ENCODE data around the gene FRMD4A.

FRMD4A gene

GRCh38 chr10:13994932-13995331 lies 335.8 kb downstream of the FRMD4A start:
- DNase-seq (ENCODE audit: low read depth in 1 of 2, low spot score in 1 of 2) = no peak
- Histone ChIP-seq H3K27ac (replicated peaks) (no peak overlapping the region), H3K27me3 (ENCODE audit: insufficient read depth, poor library complexity, severe bottlenecking) (no peaks in the 10 kb centered on the region), H3K4me3 (replicated peaks; ENCODE audit: insufficient read depth, low read length) (no peak overlapping the region)
- no peak for TF ChIP-seq CTCF (IDR thresholded peaks at IDR 0.05; ENCODE audit: insufficient read depth, low read length)
- TF ChIP-seq SPI1 (IDR thresholded peaks at IDR 0.05; ENCODE audit: borderline replicate concordance, low read depth) = no peak
- TF ChIP-seq POLR2AphosphoS5 (IDR thresholded peaks at IDR 0.05; ENCODE audit: low read depth) = no peak
- TF ChIP-seq GABPA (IDR thresholded peaks at IDR 0.05; ENCODE audit: low read depth) = no peak
- TF ChIP-seq REST (IDR thresholded peaks at IDR 0.05; ENCODE audit: insufficient replicate concordance, low read depth) = no peak

- TF ChIP-seq CTCF (IDR thresholded peaks at IDR 0.05; ENCODE audit: insufficient read depth, low read length) = no peak
- TF ChIP-seq SPI1 (IDR thresholded peaks at IDR 0.05; ENCODE audit: borderline replicate concordance, low read depth) = no peak
- TF ChIP-seq GABPA (IDR thresholded peaks at IDR 0.05; ENCODE audit: low read depth) = no peak
- TF ChIP-seq POLR2AphosphoS5 (IDR thresholded peaks at IDR 0.05; ENCODE audit: low read depth) = no peak
- no peak for TF ChIP-seq REST (IDR thresholded peaks at IDR 0.05; ENCODE audit: insufficient replicate concordance, low read depth)
- Histone ChIP-seq H3K27me3 (ENCODE audit: insufficient read depth, poor library complexity, severe bottlenecking) (no peaks in the 10 kb centered on the region), H3K4me3 (replicated peaks; ENCODE audit: insufficient read depth, low read length) (no peak overlapping the region), H3K27ac (replicated peaks) (no peak overlapping the region)
- DNase-seq (ENCODE audit: low read depth in 1 of 2, low spot score in 1 of 2) = no peak
Measured at GRCh38 chr10:13993673-13994089, 337.0 kb downstream of the FRMD4A start.

- no peak overlapping the region for H3K27ac ChIP-seq (replicated peaks)
- no peak for DNase-seq (ENCODE audit: low read depth in 1 of 2, low spot score in 1 of 2)
Measured at GRCh38 chr10:13993169-13993568, 337.6 kb downstream of the FRMD4A start.

More at GRCh38 chr10:13993169-13993568, 337.6 kb downstream of the FRMD4A start:
- Histone ChIP-seq H3K27me3 (ENCODE audit: insufficient read depth, poor library complexity, severe bottlenecking) (no peaks in the 10 kb centered on the region), H3K4me3 (replicated peaks; ENCODE audit: insufficient read depth, low read length) (no peak overlapping the region)
- TF ChIP-seq GABPA (IDR thresholded peaks at IDR 0.05; ENCODE audit: low read depth) = no peak
- no peak for TF ChIP-seq CTCF (IDR thresholded peaks at IDR 0.05; ENCODE audit: insufficient read depth, low read length)
- TF ChIP-seq POLR2AphosphoS5 (IDR thresholded peaks at IDR 0.05; ENCODE audit: low read depth) = no peak
- TF ChIP-seq REST (IDR thresholded peaks at IDR 0.05; ENCODE audit: insufficient replicate concordance, low read depth) = no peak
- no peak for TF ChIP-seq SPI1 (IDR thresholded peaks at IDR 0.05; ENCODE audit: borderline replicate concordance, low read depth)

Data from HL-60 (cell line).